Parathyroid adenoma (tissue), 2 donors: ENCODE measurements around the gene TMEM91.
A peak's percentile ranks its signal among the peaks of the same experiment; 100 is the strongest.

Experiments
- H2AFZ ChIP-seq: fragments of 300-600 bp; sonication (generic); one replicate; pipeline ENCODE4 v1.7.0; 2017; ENCODE audit warnings: antibody characterized with exemption, mild to moderate bottlenecking
- H3K27ac ChIP-seq: fragments of 300-600 bp; sonication (generic); one replicate; pipeline ENCODE4 v1.7.0; 2017
- H3K27me3 ChIP-seq: fragments of 300-600 bp; sonication (generic); one replicate; pipeline ENCODE4 v1.7.0; 2017; ENCODE audit warnings: low read length; ENCODE audit not compliant: control insufficient read depth, insufficient read depth
- H3K36me3 ChIP-seq: fragments of 300-600 bp; sonication (generic); one replicate; pipeline ENCODE4 v1.7.0; 2017; ENCODE audit warnings: low read length; ENCODE audit not compliant: control insufficient read depth, insufficient read depth
- H3K4me1 ChIP-seq: fragments of 300-600 bp; sonication (generic); one replicate; pipeline ENCODE4 v1.7.0; 2017; ENCODE audit warnings: control low read depth
- H3K4me2 ChIP-seq: fragments of 300-600 bp; sonication (generic); one replicate; pipeline ENCODE4 v1.7.0; 2017; ENCODE audit warnings: low read length
- H3K4me3 ChIP-seq: fragments of 300-600 bp; sonication (generic); one replicate; pipeline ENCODE4 v1.7.0; 2017; ENCODE audit warnings: low read depth, low read length
- H3K79me2 ChIP-seq: fragments of 300-600 bp; sonication (generic); one replicate; pipeline ENCODE4 v1.7.0; 2017; ENCODE audit warnings: control low read depth
- H3K9ac ChIP-seq: fragments of 300-600 bp; sonication (generic); one replicate; pipeline ENCODE4 v1.7.0; 2017; ENCODE audit warnings: mild to moderate bottlenecking
- H3K9me3 ChIP-seq: fragments of 300-600 bp; sonication (generic); one replicate; pipeline ENCODE4 v1.7.0; 2017; ENCODE audit warnings: low read length; ENCODE audit not compliant: control insufficient read depth
- TF ChIP-seq, protein P1 (sequence below): fragments of 300-600 bp; sonication (generic); IDR thresholded peaks from one replicate; pipeline ENCODE4 v1.7.0; 2017; ENCODE audit warnings: antibody characterized with exemption, mild to moderate bottlenecking
- donor health status: primary hyperparathyroidism.

The TMEM91 gene

DNA sequence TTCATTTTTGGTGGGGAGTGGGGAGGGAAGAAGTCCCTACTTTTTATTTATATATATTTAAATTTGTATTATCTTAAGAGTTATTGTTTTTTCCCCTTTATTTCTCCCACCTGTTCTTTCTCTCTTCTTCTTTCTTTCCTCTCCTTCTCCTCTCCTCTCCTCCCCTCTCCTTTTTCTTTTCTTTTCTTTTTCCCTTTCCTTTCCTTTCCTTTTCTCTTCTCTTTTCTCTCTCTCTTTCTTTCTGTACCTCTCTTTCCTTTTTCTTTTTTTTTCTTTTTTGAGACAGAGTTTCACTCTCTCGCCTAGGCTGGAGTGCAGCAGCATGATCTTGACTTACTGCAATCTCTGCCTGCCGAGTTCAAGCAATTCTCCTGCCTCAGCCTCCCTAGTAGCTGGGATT, 23.2 kb downstream of the TMEM91 start:
- no peaks in the 10 kb centered on the region for H3K36me3 ChIP-seq
- H3K4me3 ChIP-seq: no peak overlapping the region
- H2AFZ ChIP-seq: no peak overlapping the region
- no peak overlapping the region for H3K9ac ChIP-seq
- TF ChIP-seq, protein P1, sequence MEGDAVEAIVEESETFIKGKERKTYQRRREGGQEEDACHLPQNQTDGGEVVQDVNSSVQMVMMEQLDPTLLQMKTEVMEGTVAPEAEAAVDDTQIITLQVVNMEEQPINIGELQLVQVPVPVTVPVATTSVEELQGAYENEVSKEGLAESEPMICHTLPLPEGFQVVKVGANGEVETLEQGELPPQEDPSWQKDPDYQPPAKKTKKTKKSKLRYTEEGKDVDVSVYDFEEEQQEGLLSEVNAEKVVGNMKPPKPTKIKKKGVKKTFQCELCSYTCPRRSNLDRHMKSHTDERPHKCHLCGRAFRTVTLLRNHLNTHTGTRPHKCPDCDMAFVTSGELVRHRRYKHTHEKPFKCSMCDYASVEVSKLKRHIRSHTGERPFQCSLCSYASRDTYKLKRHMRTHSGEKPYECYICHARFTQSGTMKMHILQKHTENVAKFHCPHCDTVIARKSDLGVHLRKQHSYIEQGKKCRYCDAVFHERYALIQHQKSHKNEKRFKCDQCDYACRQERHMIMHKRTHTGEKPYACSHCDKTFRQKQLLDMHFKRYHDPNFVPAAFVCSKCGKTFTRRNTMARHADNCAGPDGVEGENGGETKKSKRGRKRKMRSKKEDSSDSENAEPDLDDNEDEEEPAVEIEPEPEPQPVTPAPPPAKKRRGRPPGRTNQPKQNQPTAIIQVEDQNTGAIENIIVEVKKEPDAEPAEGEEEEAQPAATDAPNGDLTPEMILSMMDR: no peak
- H3K27ac ChIP-seq: no peak overlapping the region
- no peaks in the 10 kb centered on the region for H3K27me3 ChIP-seq
- no peaks in the 10 kb centered on the region for H3K9me3 ChIP-seq
- peaks cover 19% of the 10 kb centered on the region for H3K4me1 ChIP-seq
- no peak overlapping the region for H3K4me2 ChIP-seq
- H3K79me2 ChIP-seq: peaks cover 32% of the 10 kb centered on the region

DNA sequence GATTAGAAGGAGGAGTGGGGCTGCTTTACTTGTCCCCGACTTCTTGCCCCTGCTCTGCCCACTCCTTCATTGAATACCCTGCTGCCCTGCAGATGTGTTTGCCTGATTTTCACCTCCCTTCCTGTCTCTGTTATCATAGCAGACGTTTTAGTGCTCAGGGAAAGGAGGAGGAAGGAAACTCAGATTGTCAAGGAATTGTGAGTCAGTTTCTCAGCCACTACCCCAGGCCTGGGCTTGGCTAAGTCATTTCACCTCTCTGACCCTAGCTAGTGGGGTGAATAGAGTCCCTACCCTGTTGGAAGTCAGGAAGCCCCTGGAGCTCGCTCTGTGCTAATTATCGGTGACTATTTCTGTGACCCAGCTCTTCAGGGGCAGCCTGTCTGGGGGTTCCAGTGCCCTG, 25.1 kb downstream of the TMEM91 start:
- Histone ChIP-seq H3K79me2 (peaks cover 37% of the 10 kb centered on the region), H3K36me3 (no peaks in the 10 kb centered on the region), H3K9ac (no peak overlapping the region), H3K27ac (no peak overlapping the region), H3K4me3 (no peak overlapping the region), H3K4me1 (peaks cover 24% of the 10 kb centered on the region), H3K4me2 (no peak overlapping the region), H3K27me3 (no peaks in the 10 kb centered on the region), H3K9me3 (no peaks in the 10 kb centered on the region), H2AFZ (no peak overlapping the region)
- TF ChIP-seq, protein P1: no peak

DNA sequence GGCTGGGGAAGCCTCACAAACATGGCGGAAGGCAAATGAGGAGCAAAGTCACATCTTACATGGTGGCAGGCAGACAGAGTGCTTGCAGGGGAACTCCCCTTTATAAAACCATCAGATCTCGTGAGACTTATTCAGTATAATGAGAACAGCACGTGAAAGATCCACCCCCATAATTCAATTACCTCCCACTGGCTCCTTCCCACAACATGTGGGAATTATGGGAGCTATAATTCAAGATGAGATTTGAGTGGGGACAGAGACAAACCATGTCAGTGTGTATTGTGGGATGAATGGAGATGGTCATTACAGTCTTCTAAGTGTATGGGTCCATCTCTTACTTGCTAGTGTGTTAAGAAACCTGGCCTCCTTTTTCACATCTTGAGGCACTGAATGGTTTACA, 25.7 kb downstream of the TMEM91 start:
- H3K36me3 ChIP-seq: no peaks in the 10 kb centered on the region
- peaks cover 37% of the 10 kb centered on the region for H3K79me2 ChIP-seq
- no peaks in the 10 kb centered on the region for H3K27me3 ChIP-seq
- no peak overlapping the region for H2AFZ ChIP-seq
- TF ChIP-seq, protein P1: no peak
- H3K27ac ChIP-seq: peak overlapping the region; percentile 85
- H3K9ac ChIP-seq: no peak overlapping the region
- peaks cover 24% of the 10 kb centered on the region for H3K4me1 ChIP-seq
- H3K4me2 ChIP-seq: no peak overlapping the region
- H3K9me3 ChIP-seq: no peaks in the 10 kb centered on the region
- no peak overlapping the region for H3K4me3 ChIP-seq

DNA sequence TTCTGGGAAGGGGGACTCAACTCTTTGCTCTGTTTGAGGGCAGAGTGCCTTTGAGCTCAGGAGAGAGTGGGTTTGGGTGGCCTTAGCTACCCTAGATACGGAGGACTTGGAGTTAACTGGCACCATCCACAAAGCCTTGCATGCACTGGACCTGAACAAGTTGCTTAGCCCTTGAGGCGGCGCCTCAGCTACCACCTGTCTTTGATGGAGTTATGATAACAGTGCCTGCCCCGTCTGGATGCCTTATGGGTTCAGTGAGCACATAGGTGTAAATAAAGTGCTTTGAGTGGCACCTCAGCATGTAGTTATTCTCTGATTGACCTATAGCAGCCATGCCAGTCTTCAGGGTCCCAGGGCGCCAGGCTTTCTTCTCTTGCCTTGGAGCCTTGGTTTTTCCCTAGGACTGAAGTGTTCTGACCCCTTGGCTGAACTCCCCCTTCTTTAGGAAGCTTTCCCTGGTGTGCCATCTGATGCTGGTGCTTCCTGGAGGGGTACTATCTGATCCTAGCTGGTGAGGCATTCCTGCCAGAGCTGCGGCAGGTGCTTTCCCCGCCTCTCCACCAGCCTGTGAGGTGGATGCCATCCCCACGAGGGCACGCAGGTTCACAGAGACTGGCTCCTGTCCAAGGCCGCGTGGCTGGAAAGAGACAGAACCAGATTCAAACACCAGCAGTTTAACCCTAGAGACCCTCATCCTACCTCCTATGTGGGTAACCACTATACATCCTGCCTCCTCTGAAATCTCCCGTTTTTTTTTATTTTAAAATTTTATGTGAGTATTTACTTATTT, 27.0 kb downstream of the TMEM91 start:
- Histone ChIP-seq H2AFZ (no peak overlapping the region), H3K4me2 (peak overlapping the region; percentile 62), H3K9me3 (no peaks in the 10 kb centered on the region), H3K36me3 (no peaks in the 10 kb centered on the region), H3K27ac (peak overlapping the region; percentile 85), H3K4me3 (peak overlapping the region; percentile 52), H3K27me3 (no peaks in the 10 kb centered on the region), H3K9ac (no peak overlapping the region), H3K4me1 (peaks cover 24% of the 10 kb centered on the region), H3K79me2 (peaks cover 29% of the 10 kb centered on the region)
- TF ChIP-seq, protein P1: no peak

DNA sequence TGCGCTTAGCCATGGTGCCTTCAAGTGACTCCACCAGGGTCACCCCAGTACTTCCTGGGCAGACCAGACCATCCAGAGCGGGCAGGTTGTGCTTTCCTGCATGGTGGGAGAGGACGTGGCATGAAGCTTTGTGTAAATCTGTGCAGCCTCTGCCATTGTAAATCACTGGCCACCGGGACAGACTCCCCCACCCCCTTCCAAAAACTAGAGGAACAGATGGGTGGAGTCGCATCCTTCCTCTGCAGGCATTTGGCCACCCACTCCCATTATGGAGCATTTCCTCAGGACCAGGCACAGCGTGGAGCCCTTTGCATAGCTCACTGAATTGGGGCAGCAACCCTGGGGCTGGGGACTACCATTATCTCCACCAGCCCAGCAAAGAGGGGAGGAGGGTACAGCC, 29.4 kb downstream of the TMEM91 start:
- H3K27me3 ChIP-seq: no peaks in the 10 kb centered on the region
- no peak overlapping the region for H3K27ac ChIP-seq
- no peak overlapping the region for H3K4me2 ChIP-seq
- H3K4me3 ChIP-seq: no peak overlapping the region
- TF ChIP-seq, protein P1: no peak
- no peak overlapping the region for H3K9ac ChIP-seq
- no peak overlapping the region for H2AFZ ChIP-seq
- H3K4me1 ChIP-seq: peaks cover 24% of the 10 kb centered on the region
- H3K36me3 ChIP-seq: no peaks in the 10 kb centered on the region
- H3K79me2 ChIP-seq: peaks cover 20% of the 10 kb centered on the region
- no peaks in the 10 kb centered on the region for H3K9me3 ChIP-seq
